ENCODE results near the gene ARL15. TPM values are rescaled to one million over a fixed set of nuclear protein-coding genes. Genes with fewer than 3 reads are reported as not detected.
A peak's percentile ranks its signal among the peaks of the same experiment; 100 is the strongest.

The ARL15 gene
- total RNA-seq, 1 donor from 2014 or later, result 14.0 TPM

GRCh38 chr5:54090495-54091120 is 219.8 kb downstream of the ARL15 start:
- Mint-ChIP-seq H3K9me3 (ENCODE audit: low read depth) (no peaks in the 10 kb centered on the region), H3K27ac (ENCODE audit: unreplicated experiment) (peak overlapping the region; percentile 87), H3K4me3 (ENCODE audit: unreplicated experiment) (peak overlapping the region; percentile 13), H3K27me3 (ENCODE audit: low read depth) (no peaks in the 10 kb centered on the region), H3K4me1 (ENCODE audit: low read depth) (peaks cover 61% of the 10 kb centered on the region), H3K36me3 (ENCODE audit: low read depth) (no peaks in the 10 kb centered on the region)
- DNase-seq (ENCODE audit: low spot score), result no peak
- peak; percentile 77 for TF ChIP-seq CTCF (IDR thresholded peaks at IDR 0.05)

- H3K4me3 Mint-ChIP-seq (ENCODE audit: unreplicated experiment), result peak overlapping the region; percentile 47
- H3K27me3 Mint-ChIP-seq (ENCODE audit: low read depth), result no peaks in the 10 kb centered on the region
- peak overlapping the region; percentile 92 for H3K27ac Mint-ChIP-seq (ENCODE audit: unreplicated experiment)
- no peak for DNase-seq (ENCODE audit: low spot score)
- H3K9me3 Mint-ChIP-seq (ENCODE audit: low read depth), result no peaks in the 10 kb centered on the region
- TF ChIP-seq CTCF (IDR thresholded peaks at IDR 0.05), result no peak
- peaks cover 52% of the 10 kb centered on the region for H3K4me1 Mint-ChIP-seq (ENCODE audit: low read depth)
- no peaks in the 10 kb centered on the region for H3K36me3 Mint-ChIP-seq (ENCODE audit: low read depth)
Observed at GRCh38 chr5:54088081-54088480, 222.3 kb downstream of the ARL15 start.

- H3K27ac Mint-ChIP-seq (ENCODE audit: unreplicated experiment), result peak overlapping the region; percentile 92
- H3K4me3 Mint-ChIP-seq (ENCODE audit: unreplicated experiment), result peak overlapping the region; percentile 47
- DNase-seq (ENCODE audit: low spot score), result no peak
- H3K27me3 Mint-ChIP-seq (ENCODE audit: low read depth), result no peaks in the 10 kb centered on the region
- TF ChIP-seq CTCF (IDR thresholded peaks at IDR 0.05), result no peak
- no peaks in the 10 kb centered on the region for H3K36me3 Mint-ChIP-seq (ENCODE audit: low read depth)
- H3K9me3 Mint-ChIP-seq (ENCODE audit: low read depth), result no peaks in the 10 kb centered on the region
- H3K4me1 Mint-ChIP-seq (ENCODE audit: low read depth), result peaks cover 45% of the 10 kb centered on the region
Observed at GRCh38 chr5:54087436-54087835, 222.9 kb downstream of the ARL15 start.

GRCh38 chr5:54086191-54086590 is 224.2 kb downstream of the ARL15 start:
- peaks cover 35% of the 10 kb centered on the region for H3K4me1 Mint-ChIP-seq (ENCODE audit: low read depth)
- H3K4me3 Mint-ChIP-seq (ENCODE audit: unreplicated experiment), result no peak overlapping the region
- DNase-seq (ENCODE audit: low spot score), result no peak
- no peaks in the 10 kb centered on the region for H3K9me3 Mint-ChIP-seq (ENCODE audit: low read depth)
- no peak overlapping the region for H3K27ac Mint-ChIP-seq (ENCODE audit: unreplicated experiment)
- no peaks in the 10 kb centered on the region for H3K36me3 Mint-ChIP-seq (ENCODE audit: low read depth)
- no peaks in the 10 kb centered on the region for H3K27me3 Mint-ChIP-seq (ENCODE audit: low read depth)
- no peak for TF ChIP-seq CTCF (IDR thresholded peaks at IDR 0.05)

- no peak for TF ChIP-seq CTCF (IDR thresholded peaks at IDR 0.05)
- H3K4me3 Mint-ChIP-seq (ENCODE audit: unreplicated experiment), result no peak overlapping the region
- H3K36me3 Mint-ChIP-seq (ENCODE audit: low read depth), result no peaks in the 10 kb centered on the region
- H3K9me3 Mint-ChIP-seq (ENCODE audit: low read depth), result no peaks in the 10 kb centered on the region
- peaks cover 22% of the 10 kb centered on the region for H3K4me1 Mint-ChIP-seq (ENCODE audit: low read depth)
- no peak for DNase-seq (ENCODE audit: low spot score)
- H3K27me3 Mint-ChIP-seq (ENCODE audit: low read depth), result no peaks in the 10 kb centered on the region
- H3K27ac Mint-ChIP-seq (ENCODE audit: unreplicated experiment), result no peak overlapping the region
Observed at GRCh38 chr5:54084696-54085095, 225.7 kb downstream of the ARL15 start.

Data from chondrocyte (in vitro differentiated cells).